Subcutaneous adipose tissue (tissue), 4 donors: Measurements from ENCODE around the gene ABTB2. TPM values are rescaled to one million over a fixed set of nuclear protein-coding genes. Genes with fewer than 3 reads are reported as not detected.

ENCODE experiments used
- CTCF ChIP-seq: fragments of 450-650 bp; IDR thresholded peaks from one replicate; pipeline ENCODE4 v1.5.1; 2016; ENCODE audit warnings: low read depth, mild to moderate bottlenecking, control low read depth, antibody characterized with exemption, moderate library complexity
- total RNA-seq, 4 donors: library from RNA; depleted of rRNA; stranded (reverse); fragments of >200 nt; gene quantifications; one replicate each; pipeline ENCODE4 v1.1.0, GENCODE V29; 2016

The ABTB2 gene
- total RNA-seq, 4 donors from 2014 or later: 0.88 to 1.9 (median 1.0) TPM

- TF ChIP-seq CTCF: no peak
These were observed 177.6 kb downstream of the ABTB2 start for GRCh38 chr11:34180040-34180813.

- no peak for TF ChIP-seq CTCF
These were observed 178.7 kb downstream of the ABTB2 start for GRCh38 chr11:34179026-34179675.

GRCh38 chr11:34178209-34178821 is 179.5 kb downstream of the ABTB2 start:
- no peak for TF ChIP-seq CTCF

GRCh38 chr11:34176751-34177209 is 181.0 kb downstream of the ABTB2 start:
- TF ChIP-seq CTCF: no peak

- TF ChIP-seq CTCF: no peak
These were observed 182.4 kb downstream of the ABTB2 start for GRCh38 chr11:34175284-34176019.

GRCh38 chr11:34174412-34175041 is 183.3 kb downstream of the ABTB2 start:
- no peak for TF ChIP-seq CTCF
